HCT116 (cell line): Measurements from ENCODE around the gene PSME2. TPM values are rescaled to one million over a fixed set of nuclear protein-coding genes. Genes with fewer than 3 reads are reported as not detected.

Source experiments
- ATAC-seq: fragments of 200-7000 bp; cut with Tn5 transposase; 2 replicates; pipeline ENCODE4 v1.9.1; 2020; ENCODE audit warnings: mild to moderate bottlenecking, moderate library complexity
- BruUV-seq: library from RNA; stranded (reverse); fragments of 400-500 nt; replicated peaks from 2 replicates; lab custom pipeline; 2021; lab: Mats Ljungman, UMichigan
- CTCF ChIA-PET: fragments of 300-600 bp; sonication (Branson Sonifier 250); formaldehyde crosslinking; loops from one replicate; lab custom pipeline; 2021; ENCODE audit warnings: antibody characterized with exemption; lab: Charles Lee
- POLR2A ChIA-PET: fragments of 300-600, 350-600 bp; sonication (Branson Sonifier 250); formaldehyde crosslinking; loops from one replicate; lab custom pipeline; 2021; ENCODE audit warnings: antibody characterized with exemption; lab: Charles Lee
- RAD21 ChIA-PET, 2 experiments: fragments of 300-600 bp; sonication (Branson Sonifier 250); formaldehyde crosslinking; loops; one replicate each; lab custom pipeline; 2023; ENCODE audit warnings: low total read pairs in 2 of 2; ENCODE audit not compliant: uncharacterized antibody in 2 of 2, unreplicated experiment in 2 of 2, low non-redundant PET in 1 of 2; lab: Charles Lee
- DNase-seq: peaks from one replicate; pipeline ENCODE4 v3.0.0-alpha.2; 2010; ENCODE audit warnings: low read depth, low spot score
- H2AFZ ChIP-seq: fragments of 200-600 bp; shearing (Covaris generic), sonication (generic); 2 replicates; pipeline ENCODE4 v1.6.1; 2017; ENCODE audit warnings: low read depth, mixed run types, mixed read lengths, antibody characterized with exemption, low read length; ENCODE audit not compliant: poor library complexity, severe bottlenecking
- H3K27ac ChIP-seq: 2 replicates; pipeline ENCODE4 v1.5.1; 2012; ENCODE audit warnings: low read depth, low read length
- H3K27me3 ChIP-seq: fragments of 200-600 bp; sonication (generic); 2 replicates; pipeline ENCODE4 v1.6.1; 2016; ENCODE audit warnings: mixed run types, low read length, mixed read lengths; ENCODE audit not compliant: insufficient read depth
- H3K36me3 ChIP-seq, 2 experiments: fragments of 200-500 bp in 1 of 2; fragments of 200-600 bp in 1 of 2; sonication (Bioruptor generic) in 1 of 2; sonication (generic) in 1 of 2; 2 replicates each; pipeline versions ENCODE4 v1.5.1 to v1.6.1; 2014 to 2016; ENCODE audit warnings: low read length in 2 of 2, inconsistent platforms in 1 of 2, mixed read lengths in 1 of 2, mixed run types in 1 of 2; ENCODE audit not compliant: insufficient read depth in 2 of 2, control insufficient read depth in 1 of 2
- H3K4me1 ChIP-seq, 2 experiments: fragments of 200-600 bp in 1 of 2; sonication (generic) in 1 of 2; 2 replicates each; pipeline versions ENCODE4 v1.5.1 to v1.6.1; 2012 to 2017; ENCODE audit warnings: low read length in 2 of 2, inconsistent platforms in 1 of 2, mild to moderate bottlenecking in 1 of 2, mixed read lengths in 1 of 2, mixed run types in 1 of 2, moderate library complexity in 1 of 2; ENCODE audit not compliant: insufficient read depth in 2 of 2, control insufficient read depth in 1 of 2
- H3K4me2 ChIP-seq: fragments of 200-600 bp; sonication (generic); 2 replicates; pipeline ENCODE4 v1.6.1; 2017; ENCODE audit warnings: mixed run types, low read length, mixed read lengths
- H3K4me3 ChIP-seq, 2 experiments: fragments of 200-600 bp in 1 of 2; sonication (generic) in 1 of 2; replicated peaks in 1 of 2; 2 replicates each; pipeline ENCODE4 v1.5.1; 2011 to 2016; ENCODE audit warnings: low read length in 2 of 2, control low read depth in 1 of 2, low read depth in 1 of 2, mild to moderate bottlenecking in 1 of 2, mixed read lengths in 1 of 2, mixed run types in 1 of 2
- H3K79me2 ChIP-seq: fragments of 200-600 bp; sonication (generic); 2 replicates; pipeline ENCODE4 v1.6.1; 2017; ENCODE audit warnings: mild to moderate bottlenecking, mixed run types, low read length, moderate library complexity, mixed read lengths; ENCODE audit not compliant: insufficient read depth
- H3K9ac ChIP-seq: fragments of 200-600 bp; sonication (generic); 2 replicates; pipeline ENCODE4 v1.6.1; 2016; ENCODE audit warnings: low read length, mixed read lengths
- H3K9me2 ChIP-seq: fragments of 200-600 bp; sonication (generic), shearing (Covaris generic); 2 replicates; pipeline ENCODE4 v1.6.1; 2017; ENCODE audit warnings: mixed run types, mild to moderate bottlenecking, moderate library complexity; ENCODE audit not compliant: insufficient read depth
- H3K9me3 ChIP-seq, 2 experiments: fragments of 200-500 bp in 1 of 2; fragments of 200-600 bp in 1 of 2; sonication (Bioruptor generic) in 1 of 2; sonication (generic) in 1 of 2; 2 replicates each; pipeline ENCODE4 v1.6.1; 2014 to 2017; ENCODE audit warnings: low read length in 2 of 2, mixed read lengths in 2 of 2, inconsistent platforms in 1 of 2, low read depth in 1 of 2, mild to moderate bottlenecking in 1 of 2, mixed run types in 1 of 2, moderate library complexity in 1 of 2; ENCODE audit not compliant: control insufficient read depth in 1 of 2, insufficient read depth in 1 of 2
- H4K20me1 ChIP-seq: fragments of 200-600 bp; sonication (generic), shearing (Covaris generic); 2 replicates; pipeline ENCODE4 v1.6.1; 2017; ENCODE audit warnings: mixed run types, mild to moderate bottlenecking, moderate library complexity; ENCODE audit not compliant: insufficient read depth
- CBX3 ChIP-seq: IDR thresholded peaks from 2 replicates; pipeline ENCODE4 v1.6.1; 2012; ENCODE audit warnings: low read depth
- CEBPB ChIP-seq: IDR thresholded peaks from 2 replicates; pipeline ENCODE4 v1.6.1; 2012; ENCODE audit warnings: low read depth
- CTCF ChIP-seq, 3 experiments: fragments of 200-600 bp in 1 of 3; sonication (generic) in 1 of 3; IDR thresholded peaks in 2 of 3; conservative IDR thresholded peaks in 1 of 3; 2 replicates each; pipeline ENCODE4 v1.5.1; 2012 to 2017; ENCODE audit warnings: low read depth in 2 of 3, low read length in 2 of 3, antibody characterized with exemption in 1 of 3, borderline replicate concordance in 1 of 3, control low read depth in 1 of 3, mild to moderate bottlenecking in 1 of 3, mixed read lengths in 1 of 3, mixed run types in 1 of 3, moderate library complexity in 1 of 3; ENCODE audit not compliant: insufficient read depth in 1 of 3
- EGR1 ChIP-seq: IDR thresholded peaks from 2 replicates; pipeline ENCODE4 v1.6.1; 2012; ENCODE audit warnings: low read depth
- ELF1 ChIP-seq: IDR thresholded peaks from 2 replicates; pipeline ENCODE4 v1.6.1; 2012; ENCODE audit warnings: low read depth, borderline replicate concordance
- EZH2phosphoT487 ChIP-seq: fragments of 200-600 bp; IDR thresholded peaks from 2 replicates; pipeline ENCODE4 v1.6.1; 2018; ENCODE audit warnings: antibody characterized with exemption, borderline replicate concordance
- FOSL1 ChIP-seq: IDR thresholded peaks from 2 replicates; pipeline ENCODE4 v1.6.1; 2012; ENCODE audit warnings: low read depth
- JUND ChIP-seq: IDR thresholded peaks from 2 replicates; pipeline ENCODE4 v1.6.1; 2012
- POLR2A ChIP-seq: IDR thresholded peaks from 2 replicates; pipeline ENCODE4 v1.7.0; 2011; ENCODE audit warnings: borderline replicate concordance; ENCODE audit not compliant: insufficient read depth, insufficient read length; ENCODE audit errors: extremely low read depth
- POLR2AphosphoS5 ChIP-seq: IDR thresholded peaks from 2 replicates; pipeline ENCODE4 v1.6.1; 2011; ENCODE audit warnings: mild to moderate bottlenecking, low read depth, low read length, moderate library complexity
- RAD21 ChIP-seq: IDR thresholded peaks from 2 replicates; pipeline ENCODE4 v1.6.1; 2012; ENCODE audit warnings: low read depth, mild to moderate bottlenecking
- SIN3A ChIP-seq: IDR thresholded peaks from 2 replicates; pipeline ENCODE4 v1.6.1; 2012; ENCODE audit warnings: low read depth
- SP1 ChIP-seq: IDR thresholded peaks from 2 replicates; pipeline ENCODE4 v1.6.1; 2012; ENCODE audit warnings: low read depth
- SRF ChIP-seq: IDR thresholded peaks from 2 replicates; pipeline ENCODE4 v1.6.1; 2012; ENCODE audit warnings: low read depth
- YY1 ChIP-seq: IDR thresholded peaks from 2 replicates; pipeline ENCODE4 v1.6.1; 2011; ENCODE audit warnings: low read length, low read depth, moderate library complexity, mild to moderate bottlenecking; ENCODE audit not compliant: insufficient replicate concordance; ENCODE audit errors: extremely low read depth
- ZFX ChIP-seq: fragments of 450-650 bp; IDR thresholded peaks from 2 replicates; pipeline ENCODE4 v1.6.1; 2017
- ZNF274 ChIP-seq: fragments of 200-500 bp; sonication (Bioruptor generic); IDR thresholded peaks from 2 replicates; pipeline ENCODE4 v1.6.1; 2014; ENCODE audit warnings: mild to moderate bottlenecking, low read depth, low read length, inconsistent platforms
- intact Hi-C: fragments of 100-400 bp; cut with micrococcal nuclease; formaldehyde crosslinking; loops from 2 replicates; pipeline ENCODE4 v1.10.0; 2022
- total RNA-seq: library from RNA; stranded (reverse); gene quantifications from one replicate; pipeline ENCODE4 v1.2.1, GENCODE V29; 2021; ENCODE audit not compliant: unreplicated experiment
- TF ChIP-seq, protein P1 (sequence below): IDR thresholded peaks from 2 replicates; pipeline ENCODE4 v1.6.1; 2012
- TF ChIP-seq, protein P2 (sequence below): IDR thresholded peaks from 2 replicates; pipeline ENCODE4 v1.6.1; 2011; ENCODE audit warnings: mild to moderate bottlenecking, low read length, moderate library complexity; ENCODE audit not compliant: insufficient replicate concordance; ENCODE audit errors: extremely low read depth
- TF ChIP-seq, protein P3 (sequence below): IDR thresholded peaks from 2 replicates; pipeline ENCODE4 v1.6.1; 2012

PSME2 gene
- total RNA-seq, 1 experiment from 2014 or later, result 160 TPM

DNA sequence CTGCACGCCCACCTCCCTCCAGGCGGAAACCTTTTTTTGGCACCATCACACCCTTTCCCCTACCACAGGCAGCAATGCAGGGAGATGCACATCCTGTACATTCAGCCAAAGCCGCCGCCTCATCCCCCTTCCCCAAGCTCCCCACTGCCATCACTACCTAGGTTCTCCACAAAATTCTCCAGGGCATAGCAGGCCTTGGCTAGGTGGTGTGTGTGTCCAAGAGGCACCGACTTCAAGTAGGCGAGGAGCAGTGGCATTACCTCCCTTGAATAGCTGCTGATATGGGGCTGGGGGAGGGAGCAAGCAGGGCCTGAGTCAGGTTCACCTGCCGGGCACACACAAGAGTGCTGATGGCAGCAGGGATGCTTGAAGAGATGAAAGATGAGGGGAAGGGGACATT lies 38.6 kb upstream of the PSME2 start:
- no peak for ATAC-seq
- CTCF ChIA-PET, result no interaction called here
- TF ChIP-seq CTCF (IDR thresholded peaks at IDR 0.05 in 2 of 3, conservative IDR thresholded peaks at IDR 0.05 in 1 of 3; ENCODE audit: borderline replicate concordance in 1 of 3, insufficient read depth in 1 of 3, low read depth in 2 of 3, low read length in 2 of 3), result no peak
- TF ChIP-seq FOSL1, result no peak
- TF ChIP-seq ZNF274, result no peak
- TF ChIP-seq JUND, result no peak
- TF ChIP-seq ELF1, result no peak
- TF ChIP-seq, protein P1, sequence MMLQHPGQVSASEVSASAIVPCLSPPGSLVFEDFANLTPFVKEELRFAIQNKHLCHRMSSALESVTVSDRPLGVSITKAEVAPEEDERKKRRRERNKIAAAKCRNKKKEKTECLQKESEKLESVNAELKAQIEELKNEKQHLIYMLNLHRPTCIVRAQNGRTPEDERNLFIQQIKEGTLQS, result no peak
- TF ChIP-seq CEBPB, result no peak
- TF ChIP-seq SRF, result no peak
- TF ChIP-seq, protein P2, sequence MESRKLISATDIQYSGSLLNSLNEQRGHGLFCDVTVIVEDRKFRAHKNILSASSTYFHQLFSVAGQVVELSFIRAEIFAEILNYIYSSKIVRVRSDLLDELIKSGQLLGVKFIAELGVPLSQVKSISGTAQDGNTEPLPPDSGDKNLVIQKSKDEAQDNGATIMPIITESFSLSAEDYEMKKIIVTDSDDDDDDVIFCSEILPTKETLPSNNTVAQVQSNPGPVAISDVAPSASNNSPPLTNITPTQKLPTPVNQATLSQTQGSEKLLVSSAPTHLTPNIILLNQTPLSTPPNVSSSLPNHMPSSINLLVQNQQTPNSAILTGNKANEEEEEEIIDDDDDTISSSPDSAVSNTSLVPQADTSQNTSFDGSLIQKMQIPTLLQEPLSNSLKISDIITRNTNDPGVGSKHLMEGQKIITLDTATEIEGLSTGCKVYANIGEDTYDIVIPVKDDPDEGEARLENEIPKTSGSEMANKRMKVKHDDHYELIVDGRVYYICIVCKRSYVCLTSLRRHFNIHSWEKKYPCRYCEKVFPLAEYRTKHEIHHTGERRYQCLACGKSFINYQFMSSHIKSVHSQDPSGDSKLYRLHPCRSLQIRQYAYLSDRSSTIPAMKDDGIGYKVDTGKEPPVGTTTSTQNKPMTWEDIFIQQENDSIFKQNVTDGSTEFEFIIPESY, result no peak
- no peak for TF ChIP-seq ZFX
- TF ChIP-seq SP1, result no peak
- no peak for TF ChIP-seq POLR2A
- no peak for TF ChIP-seq CBX3
- TF ChIP-seq, protein P3, sequence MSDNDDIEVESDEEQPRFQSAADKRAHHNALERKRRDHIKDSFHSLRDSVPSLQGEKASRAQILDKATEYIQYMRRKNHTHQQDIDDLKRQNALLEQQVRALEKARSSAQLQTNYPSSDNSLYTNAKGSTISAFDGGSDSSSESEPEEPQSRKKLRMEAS, result no peak
- no peak for TF ChIP-seq EZH2phosphoT487
- TF ChIP-seq RAD21, result no peak
- TF ChIP-seq POLR2AphosphoS5, result no peak
- TF ChIP-seq SIN3A, result no peak
- no peak for TF ChIP-seq YY1
- TF ChIP-seq EGR1, result no peak

More for the DNA sequence above, 38.6 kb upstream of the PSME2 start:
- Histone ChIP-seq H4K20me1 (no peaks in the 10 kb centered on the region), H3K27me3 (no peaks in the 10 kb centered on the region), H3K36me3 (peaks cover 34 to 53% of the 10 kb centered on the region in 2 experiments; a peak in 3 of 4 replicates), H3K9me3 (no peaks in the 10 kb centered on the region), H3K4me3 (no peak overlapping the region), H3K9me2 (no peaks in the 10 kb centered on the region), H2AFZ (no peak overlapping the region), H3K9ac (no peak overlapping the region), H3K27ac (no peak overlapping the region), H3K4me2 (no peak overlapping the region), H3K79me2 (peaks cover 37% of the 10 kb centered on the region), H3K4me1 (peaks cover 16 to 17% of the 10 kb centered on the region in 2 experiments)
- ChIA-PET POLR2A (no interaction called here), RAD21 (no interaction called here)
- no peak for DNase-seq
- BruUV-seq, result no TSS peak
- intact Hi-C loops, result no loop called here
